ENCODE data around the gene VPS16.

- TF ChIP-seq, protein P1, sequence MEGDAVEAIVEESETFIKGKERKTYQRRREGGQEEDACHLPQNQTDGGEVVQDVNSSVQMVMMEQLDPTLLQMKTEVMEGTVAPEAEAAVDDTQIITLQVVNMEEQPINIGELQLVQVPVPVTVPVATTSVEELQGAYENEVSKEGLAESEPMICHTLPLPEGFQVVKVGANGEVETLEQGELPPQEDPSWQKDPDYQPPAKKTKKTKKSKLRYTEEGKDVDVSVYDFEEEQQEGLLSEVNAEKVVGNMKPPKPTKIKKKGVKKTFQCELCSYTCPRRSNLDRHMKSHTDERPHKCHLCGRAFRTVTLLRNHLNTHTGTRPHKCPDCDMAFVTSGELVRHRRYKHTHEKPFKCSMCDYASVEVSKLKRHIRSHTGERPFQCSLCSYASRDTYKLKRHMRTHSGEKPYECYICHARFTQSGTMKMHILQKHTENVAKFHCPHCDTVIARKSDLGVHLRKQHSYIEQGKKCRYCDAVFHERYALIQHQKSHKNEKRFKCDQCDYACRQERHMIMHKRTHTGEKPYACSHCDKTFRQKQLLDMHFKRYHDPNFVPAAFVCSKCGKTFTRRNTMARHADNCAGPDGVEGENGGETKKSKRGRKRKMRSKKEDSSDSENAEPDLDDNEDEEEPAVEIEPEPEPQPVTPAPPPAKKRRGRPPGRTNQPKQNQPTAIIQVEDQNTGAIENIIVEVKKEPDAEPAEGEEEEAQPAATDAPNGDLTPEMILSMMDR (IDR thresholded peaks at IDR 0.05) = no peak
- TF ChIP-seq POLR2A (IDR thresholded peaks at IDR 0.05) = no peak
Measured at GRCh38 chr20:2890742-2891141, 50.2 kb downstream of the VPS16 start.
